Heart left ventricle (tissue), 16 donors: Measurements from ENCODE around the gene TC2N. TPM values are rescaled to one million over a fixed set of nuclear protein-coding genes. Genes with fewer than 3 reads are reported as not detected.

ENCODE experiments used
- ATAC-seq, 4 donors: fragments of 200-7000 bp; cut with Tn5 transposase; one replicate each; pipeline ENCODE4 v1.9.1; 2020 to 2022; ENCODE audit warnings: moderate library complexity in 4 of 4, mild to moderate bottlenecking in 3 of 4, moderate number of reproducible peaks in 1 of 4
- DNase-seq, 5 donors: peaks; one replicate each; pipeline ENCODE4 v3.0.0-alpha.2; 2020
- H3K27ac ChIP-seq, 12 donors: fragments of 200-600 bp; sonication (generic) in 4 of 12; one replicate each; pipeline versions ENCODE4 v1.5.0 to v1.8.0; 2016 to 2022; ENCODE audit warnings: mild to moderate bottlenecking in 2 of 12
- H3K27me3 ChIP-seq, 9 donors: fragments of 200-600 bp; sonication (generic) in 2 of 9; one replicate each; pipeline versions ENCODE4 v1.5.1 to v1.8.0; 2016 to 2022; ENCODE audit warnings: mild to moderate bottlenecking in 3 of 9
- H3K36me3 ChIP-seq, 9 donors: fragments of 200-600 bp; sonication (generic) in 2 of 9; one replicate each; pipeline versions ENCODE4 v1.5.0 to v1.8.0; 2018 to 2022; ENCODE audit warnings: mild to moderate bottlenecking in 2 of 9
- H3K4me1 ChIP-seq, 12 donors: fragments of 200-600 bp; sonication (generic) in 4 of 12; one replicate each; pipeline versions ENCODE4 v1.5.0 to v1.8.0; 2016 to 2022; ENCODE audit warnings: mild to moderate bottlenecking in 3 of 12
- H3K4me3 ChIP-seq, 12 donors: fragments of 200-600 bp; sonication (generic) in 4 of 12; one replicate each; pipeline versions ENCODE4 v1.5.0 to v1.8.0; 2017 to 2022; ENCODE audit warnings: mild to moderate bottlenecking in 9 of 12, moderate library complexity in 4 of 12
- H3K9me3 ChIP-seq, 12 donors: fragments of 200-600 bp; sonication (generic) in 4 of 12; one replicate each; pipeline versions ENCODE4 v1.5.0 to v1.8.0; 2016 to 2022; ENCODE audit warnings: mild to moderate bottlenecking in 1 of 12
- CTCF ChIP-seq, 12 donors: fragments of 200-600 bp; sonication (generic) in 4 of 12; IDR thresholded peaks; one replicate each; pipeline versions ENCODE4 v1.5.0 to v1.8.0; 2018 to 2022; ENCODE audit warnings: antibody characterized with exemption in 12 of 12, mild to moderate bottlenecking in 5 of 12
- POLR2A ChIP-seq, 2 donors: fragments of 450-650 bp; IDR thresholded peaks; one replicate each; pipeline ENCODE4 v1.6.1; 2017; ENCODE audit warnings: antibody characterized with exemption in 2 of 2, mild to moderate bottlenecking in 2 of 2, moderate library complexity in 2 of 2
- WGBS, 4 donors: extraction: QIAGEN DNeasy Blood & Tissue Kit in 2 of 4; methylation state at CpG; one replicate each; pipeline versions ENCODE4 v1.1.5 to v1.1.7; 2013 to 2018; 5-methylcytosine and 5-hydroxymethylcytosine counted together
- intact Hi-C, 10 donors: fragments of 100-400 bp; cut with DNase I; formaldehyde crosslinking; loops; one replicate each; pipeline versions ENCODE4 v1.11.1 to v1.14.2; 2022
- polyA plus RNA-seq, 2 donors: library from polyadenylated mRNA; stranded (reverse); fragments of 200-250 nt; gene quantifications; one replicate each; pipeline ENCODE4 v1.2.3, GENCODE V29; 2013
- total RNA-seq, 9 donors: library from RNA; depleted of rRNA in 2 of 9; stranded (reverse); fragments of >200 nt in 2 of 9; fragmentation: NEBNext Ultra II Directional in 3 of 9; extraction: Animal tissue kit (Norgen Biotek cat#: 25700) in 3 of 9; gene quantifications; one replicate each; pipeline versions ENCODE4 v1.1.0 to v1.2.4, GENCODE V29; 2016 to 2023
- donor health status: ischemic (EF 13 %, LVEDD 7.1; RV severe dilation, severe dysfunction).
- donor health status: healthy with polysubstance abuse.
- donor health status: DM: no; HTN: yes; CAD: no.
- donor health status: DM: no; HTN: no; CAD: no.
- donor health status: ischemic (EF 25% LVEDD 6.9; RV normal size, moderate dysfunction).
- donor health status: ischemic (EF 25% LVEDD 5.7; RV mildly dilated, moderate dysfunction).
- donor health status: healthy.
- donor health status: DM: yes; HTN: yes; CAD: no.
- donor health status: ischemic (EF 35%, LVEDD 5.7; RV mildly dilated, moderate dysfunction).
- donor health status: nonischemic (EF 11% LVEDD 7.7; RV severe dilation, severe dysfunction).
- donor health status: DM: yes; HTN: yes; CAD: no.
- donor health status: PGD.
- donor health status: ischemic (EF 29% LVEDD 5.4; RV normal size, mild dysfunction).
- donor health status: nonischemic (EF 23%, LVEDD 6.1; RV moderate dilation, normal function).

TC2N gene
- total and polyA plus RNA-seq, 11 donors: 1.1 to 17.1 (median 2.8) TPM

DNA sequence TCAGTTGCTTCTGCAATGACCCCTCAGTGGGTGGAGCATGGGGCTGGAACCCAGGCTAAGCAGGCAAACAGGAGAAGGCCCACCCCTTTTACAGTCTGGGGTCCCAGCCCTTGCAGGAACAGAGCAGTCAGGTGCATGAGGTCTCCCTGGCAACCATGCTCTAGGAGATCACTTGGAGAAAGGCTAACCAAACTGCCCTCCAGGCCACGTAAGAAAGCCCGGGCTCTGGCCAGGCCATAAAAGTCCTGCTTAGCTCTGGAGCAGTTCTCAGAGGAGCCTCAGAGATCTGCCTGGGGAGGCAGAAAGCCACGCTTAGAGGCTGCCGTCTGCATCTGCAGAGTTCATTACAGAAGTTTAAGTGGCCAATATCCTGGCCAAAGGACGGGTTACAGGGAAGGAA lies 15.0 kb upstream of the TC2N start:
- Histone ChIP-seq H3K4me3 (no peak overlapping the region), H3K36me3 (peaks cover 0 to 43% (median 0%) of the 10 kb centered on the region in 9 donors), H3K27ac (peak overlapping the region in 7 of 12 donors; percentile 35 to 79 (median 68)), H3K4me1 (peaks cover 0 to 40% (median 5%) of the 10 kb centered on the region in 12 donors), H3K27me3 (peaks cover 0 to 6% (median 0%) of the 10 kb centered on the region in 9 donors), H3K9me3 (no peaks in the 10 kb centered on the region)
- 52 to 73% (median 59%) methylated on average over 3 to 5 of the region's 5 CpGs for WGBS, 4 donors
- intact Hi-C loops: no loop called here
- no peak for TF ChIP-seq CTCF (IDR thresholded peaks at IDR 0.05)
- no peak for TF ChIP-seq POLR2A (IDR thresholded peaks at IDR 0.05)
- no peak for DNase-seq
- ATAC-seq: no peak

DNA sequence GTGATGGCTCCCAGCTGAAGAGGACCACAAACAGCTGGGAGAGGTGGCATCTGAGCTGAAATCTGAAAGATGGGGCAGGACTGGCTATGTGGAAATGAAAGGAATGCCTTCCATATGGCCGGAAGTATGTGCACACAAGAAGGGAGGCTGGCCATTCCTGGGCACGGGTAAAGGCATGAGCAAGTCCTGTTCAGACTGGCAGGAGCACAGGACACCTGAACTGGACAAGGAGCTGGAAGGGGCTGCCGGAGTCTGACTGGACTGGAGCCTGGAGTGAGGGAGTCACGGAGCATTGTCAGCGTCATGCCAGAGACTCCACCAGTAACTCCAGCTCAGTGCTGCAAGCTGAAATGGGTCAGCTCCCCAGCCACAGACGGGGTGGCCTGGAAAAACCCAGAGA lies 11.9 kb upstream of the TC2N start:
- TF ChIP-seq CTCF (IDR thresholded peaks at IDR 0.05) (no peak), POLR2A (IDR thresholded peaks at IDR 0.05) (no peak)
- intact Hi-C loops: no loop called here
- H3K4me3 ChIP-seq: no peak overlapping the region
- no peak overlapping the region for H3K27ac ChIP-seq
- peaks cover 0 to 8% (median 0%) of the 10 kb centered on the region in 9 donors for H3K27me3 ChIP-seq
- 61 to 87% (median 76%) methylated on average over 6 of the region's 6 CpGs for WGBS, 4 donors
- peaks cover 0 to 72% (median 0%) of the 10 kb centered on the region in 9 donors for H3K36me3 ChIP-seq
- DNase-seq (no peak), ATAC-seq (no peak)
- H3K9me3 ChIP-seq: no peaks in the 10 kb centered on the region
- H3K4me1 ChIP-seq: peaks cover 0 to 20% (median 5%) of the 10 kb centered on the region in 12 donors

DNA sequence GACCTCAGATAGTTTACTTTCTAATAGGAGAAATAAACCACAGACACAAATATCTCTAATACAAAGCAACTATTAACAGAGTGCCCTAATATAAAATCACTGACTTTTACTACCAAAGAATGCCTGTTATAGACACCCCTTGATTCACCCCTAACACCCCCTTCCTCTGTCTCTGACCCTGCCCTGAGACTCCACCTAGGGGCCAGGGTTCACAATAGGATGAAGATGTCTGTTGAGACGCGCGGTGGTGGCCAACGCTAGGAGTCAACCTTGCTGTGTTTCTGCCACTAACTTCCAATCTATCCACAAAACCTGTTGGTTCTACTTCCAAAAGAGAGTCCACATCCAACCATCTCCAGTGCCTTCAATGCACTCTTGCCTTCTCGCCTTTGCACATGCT lies 10.9 kb upstream of the TC2N start:
- H3K4me1 ChIP-seq: peaks cover 0 to 14% (median 5%) of the 10 kb centered on the region in 12 donors
- H3K27ac ChIP-seq: no peak overlapping the region
- H3K27me3 ChIP-seq: peaks cover 0 to 8% (median 0%) of the 10 kb centered on the region in 9 donors
- no peaks in the 10 kb centered on the region for H3K9me3 ChIP-seq
- TF ChIP-seq POLR2A (IDR thresholded peaks at IDR 0.05) (no peak), CTCF (IDR thresholded peaks at IDR 0.05) (no peak)
- intact Hi-C loops: no loop called here
- WGBS, 4 donors: 88 to 96% (median 94%) methylated on average over 5 of the region's 5 CpGs
- DNase-seq (no peak), ATAC-seq (no peak)
- H3K36me3 ChIP-seq: peaks cover 0 to 78% (median 3%) of the 10 kb centered on the region in 9 donors
- H3K4me3 ChIP-seq: no peak overlapping the region

- no peak for TF ChIP-seq POLR2A (IDR thresholded peaks at IDR 0.05)
- no peak for TF ChIP-seq CTCF (IDR thresholded peaks at IDR 0.05)
- H3K36me3 ChIP-seq: peaks cover 0 to 76% (median 3%) of the 10 kb centered on the region in 9 donors
- H3K4me3 ChIP-seq: no peak overlapping the region
- H3K9me3 ChIP-seq: no peaks in the 10 kb centered on the region
- no peak overlapping the region for H3K27ac ChIP-seq
- H3K27me3 ChIP-seq: peaks cover 0 to 8% (median 0%) of the 10 kb centered on the region in 9 donors
- intact Hi-C loops: no loop called here
- 74 to 83% (median 78%) methylated on average over 11 to 13 of the region's 13 CpGs for WGBS, 4 donors
- DNase-seq (no peak), ATAC-seq (no peak)
- peaks cover 0 to 19% (median 5%) of the 10 kb centered on the region in 12 donors for H3K4me1 ChIP-seq
Observed at GRCh38 chr14:91877376-91877915, 10.1 kb upstream of the TC2N start.
